H1 (cell line): ENCODE data around the gene GUCY2F. TPM values are rescaled to one million over a fixed set of nuclear protein-coding genes. Genes with fewer than 3 reads are reported as not detected.

Experiments
- CTCF ChIA-PET: fragments of 300-600 bp; sonication (Branson Sonifier 250); formaldehyde crosslinking; loops from one replicate; lab custom pipeline; 2021; ENCODE audit not compliant: partially characterized antibody; lab: Charles Lee
- POLR2A ChIA-PET: fragments of 300-600 bp; sonication (Branson Sonifier 250); formaldehyde crosslinking; loops from one replicate; lab custom pipeline; 2021; ENCODE audit warnings: inconsistent platforms; ENCODE audit not compliant: partially characterized antibody; lab: Charles Lee
- DNase-seq, 2 experiments: peaks; one replicate each; pipeline versions ENCODE4 v3.0.0 to v3.0.0-alpha.2; 2010 to 2022; ENCODE audit warnings: low spot score in 2 of 2, low read depth in 1 of 2, mixed read lengths in 1 of 2
- FAIRE-seq: peaks from 2 replicates; lab custom pipeline; 2011; peaks lifted over from hg19 to GRCh38; lab: Jason Lieb, UNC
- H2AFZ ChIP-seq: 2 replicates; pipeline ENCODE4 v1.8.1; 2012; ENCODE audit warnings: low read length, inconsistent platforms
- H2AK5ac ChIP-seq: 2 replicates; pipeline ENCODE4 v1.6.1; 2013; ENCODE audit warnings: low read depth, low read length
- H2BK120ac ChIP-seq: replicated peaks from 2 replicates; pipeline ENCODE3; 2013; ENCODE audit warnings: low read depth, low read length, inconsistent platforms
- H2BK12ac ChIP-seq: 2 replicates; pipeline ENCODE4 v1.6.1; 2013; ENCODE audit warnings: low read depth, low read length
- H2BK15ac ChIP-seq: 2 replicates; pipeline ENCODE4 v1.6.1; 2013; ENCODE audit warnings: low read length
- H2BK20ac ChIP-seq: 2 replicates; pipeline ENCODE4 v1.6.1; 2013; ENCODE audit warnings: low read length
- H2BK5ac ChIP-seq: 2 replicates; pipeline ENCODE4 v1.6.1; 2013; ENCODE audit warnings: low read depth, low read length
- H3K14ac ChIP-seq: 2 replicates; pipeline ENCODE4 v1.6.1; 2013; ENCODE audit warnings: inconsistent platforms; ENCODE audit not compliant: insufficient read length
- H3K18ac ChIP-seq: 2 replicates; pipeline ENCODE4 v1.6.1; 2013; ENCODE audit warnings: low read length; ENCODE audit errors: extremely low read depth
- H3K23ac ChIP-seq: 2 replicates; pipeline ENCODE4 v1.6.1; 2013; ENCODE audit warnings: inconsistent platforms; ENCODE audit not compliant: insufficient read length
- H3K23me2 ChIP-seq: 2 replicates; pipeline ENCODE4 v1.6.1; 2013; ENCODE audit warnings: low read depth, low read length
- H3K27ac ChIP-seq: 2 replicates; pipeline ENCODE4 v1.6.1; 2011; ENCODE audit warnings: low read depth, low read length, inconsistent platforms
- H3K27me3 ChIP-seq, 4 experiments: replicated peaks in 1 of 4; 1 replicate in 1 of 4; 2 replicates in 3 of 4; pipeline versions ENCODE4 v1.6.1 to v1.8.1; 2011 to 2013; ENCODE audit warnings: low read length in 3 of 4, mild to moderate bottlenecking in 3 of 4, inconsistent platforms in 2 of 4, mixed read lengths in 2 of 4, moderate library complexity in 1 of 4; ENCODE audit not compliant: control insufficient read depth in 3 of 4, insufficient read depth in 3 of 4; ENCODE audit errors: extremely low read depth in 1 of 4
- H3K36me3 ChIP-seq, 4 experiments: 2 replicates each; pipeline versions ENCODE4 v1.6.1 to v1.8.1; 2011 to 2013; ENCODE audit warnings: mild to moderate bottlenecking in 4 of 4, low read length in 3 of 4, moderate library complexity in 2 of 4, control low read depth in 1 of 4, inconsistent platforms in 1 of 4; ENCODE audit not compliant: insufficient read depth in 4 of 4, control insufficient read depth in 2 of 4
- H3K4ac ChIP-seq: replicated peaks from 2 replicates; pipeline ENCODE3; 2013; ENCODE audit warnings: low read length, low read depth, mixed read lengths, inconsistent platforms; ENCODE audit not compliant: insufficient read length
- H3K4me1 ChIP-seq, 4 experiments: replicated peaks in 1 of 4; 1 replicate in 1 of 4; 2 replicates in 3 of 4; pipeline versions ENCODE4 v1.6.1 to v1.8.1; 2011 to 2013; ENCODE audit warnings: low read length in 3 of 4, inconsistent platforms in 2 of 4, mixed read lengths in 1 of 4; ENCODE audit not compliant: insufficient read depth in 4 of 4, control insufficient read depth in 3 of 4
- H3K4me2 ChIP-seq, 2 experiments: 2 replicates each; pipeline versions ENCODE4 v1.6.1 to v1.8.1; 2011 to 2013; ENCODE audit warnings: low read depth in 2 of 2, low read length in 2 of 2, control low read depth in 1 of 2, inconsistent platforms in 1 of 2, mild to moderate bottlenecking in 1 of 2; ENCODE audit not compliant: insufficient read depth in 1 of 2
- H3K4me3 ChIP-seq, 4 experiments: fragments of 200-600, 300-600 bp in 1 of 4; sonication (generic), shearing (Covaris generic), sonication (Bioruptor Twin) in 1 of 4; 2 replicates each; pipeline versions ENCODE4 v1.5.1 to v1.8.1; 2011 to 2016; ENCODE audit warnings: low read length in 4 of 4, low read depth in 3 of 4, control low read depth in 2 of 4, inconsistent platforms in 2 of 4, mild to moderate bottlenecking in 2 of 4, mixed read lengths in 1 of 4, moderate library complexity in 1 of 4; ENCODE audit not compliant: insufficient read depth in 2 of 4; ENCODE audit errors: extremely low read depth in 1 of 4
- H3K56ac ChIP-seq: replicated peaks from 2 replicates; pipeline ENCODE3; 2013; ENCODE audit warnings: low read depth, mild to moderate bottlenecking, mixed read lengths, low read length, inconsistent platforms; ENCODE audit not compliant: insufficient read length
- H3K79me1 ChIP-seq: 2 replicates; pipeline ENCODE4 v1.6.1; 2013; ENCODE audit warnings: low read depth, low read length, control low read depth
- H3K79me2 ChIP-seq, 2 experiments: 2 replicates each; pipeline versions ENCODE4 v1.6.1 to v1.8.1; 2012 to 2013; ENCODE audit warnings: low read length in 2 of 2, mild to moderate bottlenecking in 2 of 2, inconsistent platforms in 1 of 2; ENCODE audit not compliant: insufficient read depth in 2 of 2, control insufficient read depth in 1 of 2
- H3K9ac ChIP-seq, 4 experiments: replicated peaks in 1 of 4; 1 replicate in 1 of 4; 2 replicates in 3 of 4; pipeline versions ENCODE4 v1.6.1 to v1.8.1; 2011 to 2013; ENCODE audit warnings: low read depth in 3 of 4, low read length in 3 of 4, control low read depth in 2 of 4, mild to moderate bottlenecking in 2 of 4, moderate library complexity in 2 of 4, inconsistent platforms in 1 of 4; ENCODE audit errors: extremely low read depth in 1 of 4
- H3K9me3 ChIP-seq, 2 experiments: 2 replicates each; pipeline versions ENCODE4 v1.6.1 to v1.8.1; 2012 to 2013; ENCODE audit warnings: mild to moderate bottlenecking in 2 of 2, moderate library complexity in 2 of 2, control low read depth in 1 of 2, inconsistent platforms in 1 of 2, low read depth in 1 of 2, low read length in 1 of 2, mixed read lengths in 1 of 2; ENCODE audit not compliant: insufficient read depth in 2 of 2
- H4K20me1 ChIP-seq, 2 experiments: replicated peaks in 1 of 2; 2 replicates each; pipeline versions ENCODE3 to v1.8.1; 2011 to 2013; ENCODE audit warnings: inconsistent platforms in 2 of 2, low read length in 2 of 2, mild to moderate bottlenecking in 1 of 2; ENCODE audit not compliant: insufficient read depth in 2 of 2, control insufficient read depth in 1 of 2
- H4K5ac ChIP-seq: 2 replicates; pipeline ENCODE4 v1.6.1; 2013; ENCODE audit warnings: low read length, low read depth, mixed read lengths, inconsistent platforms; ENCODE audit not compliant: insufficient read length
- H4K8ac ChIP-seq: 2 replicates; pipeline ENCODE4 v1.8.0; 2013; ENCODE audit warnings: mild to moderate bottlenecking, moderate library complexity, low read length, inconsistent platforms; ENCODE audit not compliant: insufficient read depth; ENCODE audit errors: extremely low read depth
- H4K91ac ChIP-seq: replicated peaks from 2 replicates; pipeline ENCODE3; 2013; ENCODE audit warnings: low read length, mixed read lengths, inconsistent platforms; ENCODE audit not compliant: insufficient read length
- CBX5 ChIP-seq: fragments of 300-800, 300-1000 bp; sonication (generic); IDR thresholded peaks from 2 replicates; pipeline ENCODE4 v1.7.1; 2016; ENCODE audit warnings: antibody characterized with exemption, low read length, low read depth
- CBX8 ChIP-seq: fragments of 300-800, 300-1000 bp; sonication (generic); IDR thresholded peaks from 2 replicates; pipeline ENCODE4 v1.7.1; 2016; ENCODE audit warnings: low read depth, low read length, borderline replicate concordance
- CEBPB ChIP-seq: IDR thresholded peaks from 2 replicates; pipeline ENCODE4 v1.6.1; 2012; ENCODE audit warnings: low read depth, low read length
- CHD2 ChIP-seq: IDR thresholded peaks from 2 replicates; pipeline ENCODE4 v1.6.1; 2012; ENCODE audit warnings: low read length, improper control_type of control experiment
- KDM1A ChIP-seq: fragments of 200-600, 300-600 bp; sonication (generic); IDR thresholded peaks from 2 replicates; pipeline ENCODE4 v1.7.1; 2016; ENCODE audit warnings: mild to moderate bottlenecking, low read length, borderline replicate concordance
- KDM4A ChIP-seq: IDR thresholded peaks from one replicate; pipeline ENCODE4 v1.7.1; 2012; ENCODE audit warnings: low read depth, mild to moderate bottlenecking, moderate library complexity, low read length, inconsistent platforms; ENCODE audit not compliant: severe bottlenecking
- KDM5A ChIP-seq: fragments of 200-600 bp; IDR thresholded peaks from 2 replicates; pipeline ENCODE4 v1.7.1; 2012; ENCODE audit warnings: mild to moderate bottlenecking, low read length, inconsistent platforms, mixed read lengths
- PHF8 ChIP-seq: fragments of 200-600 bp; sonication (generic); conservative IDR thresholded peaks from 2 replicates; pipeline ENCODE4 v1.7.1; 2012; ENCODE audit warnings: low read depth, mild to moderate bottlenecking, inconsistent platforms, low read length, moderate library complexity
- RXRA ChIP-seq: IDR thresholded peaks from 2 replicates; pipeline ENCODE4 v1.6.1; 2011; ENCODE audit warnings: low read depth, mild to moderate bottlenecking, low read length, moderate library complexity; ENCODE audit not compliant: insufficient read depth
- TAF1 ChIP-seq: IDR thresholded peaks from 2 replicates; pipeline ENCODE4 v1.6.1; 2011; ENCODE audit warnings: mild to moderate bottlenecking, low read depth, low read length
- TEAD4 ChIP-seq: IDR thresholded peaks from 2 replicates; pipeline ENCODE4 v1.6.1; 2012; ENCODE audit warnings: low read depth, low read length, inconsistent platforms, mixed read lengths
- YY1 ChIP-seq: IDR thresholded peaks from 2 replicates; pipeline ENCODE4 v1.6.1; 2011; ENCODE audit warnings: low read depth, mild to moderate bottlenecking, low read length
- WGBS, 2 experiments: shearing (Covaris generic) in 1 of 2; methylation state at CpG; one replicate each; pipeline versions ENCODE4 v1.1.6 to v1.1.7; 2013 to 2015; ENCODE audit warnings: low lambda C conversion rate in 2 of 2, mixed read lengths in 2 of 2, inconsistent platforms in 1 of 2, low coverage in 1 of 2, missing lambda C conversion rate in 1 of 2; ENCODE audit not compliant: insufficient replicate concordance in 2 of 2, insufficient coverage in 1 of 2, insufficient read length in 1 of 2; ENCODE audit errors: extremely low coverage in 1 of 2, missing lambda C conversion rate in 1 of 2; 5-methylcytosine and 5-hydroxymethylcytosine counted together
- polyA plus RNA-seq, 7 experiments: library from polyadenylated mRNA; depleted of rRNA in 3 of 7; stranded (reverse) in 5 of 7; unstranded in 2 of 7; fragments of >200 nt in 5 of 7; fragments of 200-250 nt in 2 of 7; gene quantifications; 1 replicate in 5 of 7; 2 replicates in 1 of 7; 4 replicates in 1 of 7; pipeline versions ENCODE4 v1.2.1 to v1.2.3, GENCODE V29; 2011 to 2013; ENCODE audit warnings: missing spikeins in 2 of 7, mixed read lengths in 2 of 7
- total RNA-seq: library from RNA; stranded (reverse); fragmentation: NEBNext Ultra II Directional; extraction: Animal tissue kit (Norgen Biotek cat#: 25700); gene quantifications from 2 replicates; pipeline ENCODE4 v1.2.1, GENCODE V29; 2021
- TF ChIP-seq, protein P1 (sequence below): IDR thresholded peaks from 2 replicates; pipeline ENCODE4 v1.6.1; 2011; ENCODE audit warnings: low read depth, mild to moderate bottlenecking, low read length; ENCODE audit not compliant: insufficient read depth
- TF ChIP-seq, protein P2 (sequence below): IDR thresholded peaks from 2 replicates; pipeline ENCODE4 v1.6.1; 2011; ENCODE audit warnings: low read length, improper control_type of control experiment

GUCY2F gene
- total and polyA plus RNA-seq, 2 of the 8 experiments (the other 6 are each of a cell fraction or from before 2014, with no cell fraction given) = 0.02 TPM; not detected in 1

DNA sequence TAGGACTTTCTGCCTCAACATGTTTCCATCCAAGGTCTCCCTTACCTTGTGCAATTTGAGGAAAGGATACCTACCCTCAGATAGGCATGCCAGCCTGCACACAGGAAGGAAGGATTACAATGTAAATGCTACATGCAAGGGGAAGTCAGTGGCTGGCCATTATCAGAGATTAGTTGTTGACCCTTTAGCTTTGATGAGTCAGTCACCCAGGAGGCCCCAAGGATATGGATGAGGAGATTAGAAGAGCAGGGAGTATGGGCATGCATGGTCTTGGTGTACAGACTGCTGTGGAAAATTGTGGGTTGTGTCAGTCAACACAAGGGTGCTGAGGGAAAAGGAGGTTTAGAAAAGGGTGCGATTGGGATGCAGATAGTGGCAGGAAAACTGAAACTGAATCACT, 92.0 kb downstream of the GUCY2F start:
- WGBS, 2 experiments = 90% methylated on average over 1 of the region's 1 CpG; no CpG with 5 or more reads in 1 of the 2 experiments
- H3K4me3 ChIP-seq = no peak overlapping the region
- no peak overlapping the region for H4K5ac ChIP-seq
- no peak overlapping the region for H2BK5ac ChIP-seq
- H3K27me3 ChIP-seq = no peaks in the 10 kb centered on the region
- POLR2A ChIA-PET = no interaction called here
- H3K56ac ChIP-seq = no peak overlapping the region
- H3K9ac ChIP-seq = no peak overlapping the region
- H2BK12ac ChIP-seq = no peak overlapping the region
- H3K27ac ChIP-seq = no peak overlapping the region
- no peak overlapping the region for H3K23ac ChIP-seq
- H3K4me1 ChIP-seq = no peaks in the 10 kb centered on the region
- H4K20me1 ChIP-seq = no peaks in the 10 kb centered on the region
- H3K36me3 ChIP-seq = no peaks in the 10 kb centered on the region
- H2AFZ ChIP-seq = no peak overlapping the region
- H3K18ac ChIP-seq = no peak overlapping the region
- no peak overlapping the region for H2BK20ac ChIP-seq
- no peak overlapping the region for H4K91ac ChIP-seq
- H2AK5ac ChIP-seq = no peak overlapping the region
- no peaks in the 10 kb centered on the region for H3K79me2 ChIP-seq
- DNase-seq = no peak
- H3K79me1 ChIP-seq = no peaks in the 10 kb centered on the region
- no peak for FAIRE-seq
- H4K8ac ChIP-seq = no peak overlapping the region
- CTCF ChIA-PET = interaction anchor here (0.9 to 1.3 kb wide), 4 partner anchors 12 to 691 kb away, joined by 3 to 5 read pairs (median 3); no protein-coding TSS in a partner anchor
- no peak overlapping the region for H2BK120ac ChIP-seq
- H3K14ac ChIP-seq = no peak overlapping the region
- H3K23me2 ChIP-seq = no peaks in the 10 kb centered on the region
- H3K9me3 ChIP-seq = no peaks in the 10 kb centered on the region
- no peak overlapping the region for H3K4me2 ChIP-seq
- H3K4ac ChIP-seq = no peak overlapping the region
- no peak overlapping the region for H2BK15ac ChIP-seq
- no peak for TF ChIP-seq TAF1
- TF ChIP-seq, protein P1, sequence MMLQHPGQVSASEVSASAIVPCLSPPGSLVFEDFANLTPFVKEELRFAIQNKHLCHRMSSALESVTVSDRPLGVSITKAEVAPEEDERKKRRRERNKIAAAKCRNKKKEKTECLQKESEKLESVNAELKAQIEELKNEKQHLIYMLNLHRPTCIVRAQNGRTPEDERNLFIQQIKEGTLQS = no peak
- TF ChIP-seq KDM1A = no peak
- no peak for TF ChIP-seq TEAD4
- TF ChIP-seq CBX8 = no peak
- no peak for TF ChIP-seq CEBPB
- no peak for TF ChIP-seq KDM5A
- no peak for TF ChIP-seq CBX5
- no peak for TF ChIP-seq PHF8
- TF ChIP-seq CHD2 = no peak
- no peak for TF ChIP-seq YY1
- TF ChIP-seq, protein P2, sequence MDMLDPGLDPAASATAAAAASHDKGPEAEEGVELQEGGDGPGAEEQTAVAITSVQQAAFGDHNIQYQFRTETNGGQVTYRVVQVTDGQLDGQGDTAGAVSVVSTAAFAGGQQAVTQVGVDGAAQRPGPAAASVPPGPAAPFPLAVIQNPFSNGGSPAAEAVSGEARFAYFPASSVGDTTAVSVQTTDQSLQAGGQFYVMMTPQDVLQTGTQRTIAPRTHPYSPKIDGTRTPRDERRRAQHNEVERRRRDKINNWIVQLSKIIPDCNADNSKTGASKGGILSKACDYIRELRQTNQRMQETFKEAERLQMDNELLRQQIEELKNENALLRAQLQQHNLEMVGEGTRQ = no peak
- TF ChIP-seq KDM4A = no peak
- no peak for TF ChIP-seq RXRA
